Trophoblast cell (in vitro differentiated cells and primary cell): ENCODE measurements around the gene KLHL26.

Experiments
- DNase-seq, 2 donors: peaks; one replicate each; pipeline ENCODE4 v3.0.0-alpha.2; 2016
- H2AFZ ChIP-seq: 2 replicates; pipeline ENCODE4 v1.6.1; 2013; ENCODE audit warnings: low read length, moderate library complexity, mild to moderate bottlenecking; ENCODE audit not compliant: insufficient read depth, poor library complexity
- H2AK5ac ChIP-seq: 2 replicates; pipeline ENCODE4 v1.6.1; 2013; ENCODE audit warnings: mild to moderate bottlenecking, low read length
- H2BK120ac ChIP-seq: 2 replicates; pipeline ENCODE4 v1.6.1; 2013; ENCODE audit warnings: low read length, mild to moderate bottlenecking, moderate library complexity; ENCODE audit not compliant: insufficient read depth, poor library complexity
- H2BK12ac ChIP-seq: 2 replicates; pipeline ENCODE4 v1.6.1; 2013; ENCODE audit warnings: mild to moderate bottlenecking, low read length, moderate library complexity
- H2BK5ac ChIP-seq: 2 replicates; pipeline ENCODE4 v1.6.1; 2013; ENCODE audit warnings: low read length, low read depth, moderate library complexity, mild to moderate bottlenecking; ENCODE audit not compliant: poor library complexity
- H3K14ac ChIP-seq: 2 replicates; pipeline ENCODE4 v1.6.1; 2013; ENCODE audit warnings: mild to moderate bottlenecking, low read length
- H3K18ac ChIP-seq: 2 replicates; pipeline ENCODE4 v1.6.1; 2013; ENCODE audit warnings: mild to moderate bottlenecking, low read length
- H3K23ac ChIP-seq: 2 replicates; pipeline ENCODE4 v1.6.1; 2013; ENCODE audit warnings: low read length
- H3K27ac ChIP-seq: 2 replicates; pipeline ENCODE4 v1.5.1; 2013; ENCODE audit warnings: low read depth, mild to moderate bottlenecking, inconsistent platforms, low read length, moderate library complexity
- H3K27me3 ChIP-seq: 2 replicates; pipeline ENCODE4 v1.6.1; 2013; ENCODE audit warnings: inconsistent platforms, mild to moderate bottlenecking, low read length, moderate library complexity; ENCODE audit not compliant: insufficient read depth
- H3K36me3 ChIP-seq, 2 experiments: 1 replicate in 1 of 2; 2 replicates in 1 of 2; pipeline ENCODE4 v1.6.1; 2013; ENCODE audit warnings: low read length in 2 of 2, mild to moderate bottlenecking in 2 of 2, moderate library complexity in 1 of 2; ENCODE audit not compliant: insufficient read depth in 2 of 2, control insufficient read depth in 1 of 2
- H3K4ac ChIP-seq: 2 replicates; pipeline ENCODE4 v1.6.1; 2013; ENCODE audit warnings: low read depth, mild to moderate bottlenecking, low read length, moderate library complexity
- H3K4me1 ChIP-seq, 2 experiments: 1 replicate in 1 of 2; 2 replicates in 1 of 2; pipeline ENCODE4 v1.6.1; 2013; ENCODE audit warnings: low read length in 2 of 2, mild to moderate bottlenecking in 2 of 2, moderate library complexity in 1 of 2; ENCODE audit not compliant: insufficient read depth in 2 of 2, control insufficient read depth in 1 of 2
- H3K4me2 ChIP-seq: 2 replicates; pipeline ENCODE4 v1.6.1; 2013; ENCODE audit warnings: inconsistent platforms, mild to moderate bottlenecking, low read length, moderate library complexity
- H3K4me3 ChIP-seq: 2 replicates; pipeline ENCODE4 v1.5.1; 2013; ENCODE audit warnings: mild to moderate bottlenecking, low read depth, low read length, inconsistent platforms
- H3K79me1 ChIP-seq: one replicate; pipeline ENCODE4 v1.6.1; 2013; ENCODE audit warnings: low read length
- H3K79me2 ChIP-seq: 2 replicates; pipeline ENCODE4 v1.6.1; 2013; ENCODE audit warnings: low read length, mild to moderate bottlenecking; ENCODE audit not compliant: control insufficient read depth, insufficient read depth, poor library complexity
- H3K9ac ChIP-seq: 2 replicates; pipeline ENCODE4 v1.6.1; 2013; ENCODE audit warnings: mild to moderate bottlenecking, low read length
- H3K9me3 ChIP-seq: 2 replicates; pipeline ENCODE4 v1.6.1; 2013; ENCODE audit warnings: low read depth, mild to moderate bottlenecking, control low read depth, inconsistent platforms, low read length; ENCODE audit not compliant: insufficient read depth
- H4K12ac ChIP-seq: 2 replicates; pipeline ENCODE4 v1.6.1; 2013; ENCODE audit warnings: low read depth, mild to moderate bottlenecking, low read length, moderate library complexity
- H4K8ac ChIP-seq: 2 replicates; pipeline ENCODE4 v1.6.1; 2013; ENCODE audit warnings: low read depth, mild to moderate bottlenecking, low read length, moderate library complexity
- H4K91ac ChIP-seq: one replicate; pipeline ENCODE4 v1.6.1; 2013; ENCODE audit warnings: low read depth, mild to moderate bottlenecking, low read length, moderate library complexity
- WGBS: extraction: QIAGEN DNeasy Blood & Tissue Kit; methylation state at CpG from one replicate; pipeline ENCODE4 v1.1.7; 2013; ENCODE audit warnings: missing lambda C conversion rate; ENCODE audit not compliant: insufficient read length, insufficient coverage; ENCODE audit errors: extremely low coverage; 5-methylcytosine and 5-hydroxymethylcytosine counted together

KLHL26 gene

DNA sequence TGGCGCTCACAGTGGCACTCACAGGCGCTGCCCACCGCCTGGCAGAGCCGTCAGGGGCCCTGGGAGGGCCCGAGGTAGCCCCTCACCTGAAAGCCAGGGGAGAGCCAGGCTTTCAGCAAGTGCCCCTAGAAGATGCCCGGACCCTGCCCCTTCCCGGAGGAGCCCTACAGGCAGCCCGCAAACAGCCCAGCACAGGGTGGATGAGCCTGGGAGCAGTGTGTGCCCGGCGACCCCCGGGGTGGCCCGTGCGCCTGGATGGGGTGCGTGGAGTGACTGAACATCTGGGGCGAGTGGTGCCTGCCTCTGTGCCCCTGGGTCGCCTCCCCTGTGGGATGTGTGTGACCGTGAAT is 31.7 kb upstream of the KLHL26 start:
- no peak overlapping the region for H2BK12ac ChIP-seq
- no peaks in the 10 kb centered on the region for H3K9me3 ChIP-seq
- H3K79me1 ChIP-seq: no peaks in the 10 kb centered on the region
- peaks cover 69% of the 10 kb centered on the region for H3K27me3 ChIP-seq
- H3K18ac ChIP-seq: no peak overlapping the region
- no peak overlapping the region for H2AK5ac ChIP-seq
- no peak overlapping the region for H4K8ac ChIP-seq
- H3K23ac ChIP-seq: no peak overlapping the region
- no peak for DNase-seq
- H3K9ac ChIP-seq: no peak overlapping the region
- no peak overlapping the region for H3K4me2 ChIP-seq
- H2BK5ac ChIP-seq: no peak overlapping the region
- H3K14ac ChIP-seq: no peak overlapping the region
- H3K4me3 ChIP-seq: no peak overlapping the region
- H2AFZ ChIP-seq: no peak overlapping the region
- peaks cover 1 to 5% of the 10 kb centered on the region in 2 experiments for H3K4me1 ChIP-seq
- no peaks in the 10 kb centered on the region for H3K79me2 ChIP-seq
- H4K91ac ChIP-seq: no peak overlapping the region
- WGBS: no CpG with 5 or more reads among the region's 17 CpGs
- H3K4ac ChIP-seq: no peak overlapping the region
- H3K27ac ChIP-seq: no peak overlapping the region
- no peak overlapping the region for H2BK120ac ChIP-seq
- H3K36me3 ChIP-seq: no peaks in the 10 kb centered on the region
- no peak overlapping the region for H4K12ac ChIP-seq

DNA sequence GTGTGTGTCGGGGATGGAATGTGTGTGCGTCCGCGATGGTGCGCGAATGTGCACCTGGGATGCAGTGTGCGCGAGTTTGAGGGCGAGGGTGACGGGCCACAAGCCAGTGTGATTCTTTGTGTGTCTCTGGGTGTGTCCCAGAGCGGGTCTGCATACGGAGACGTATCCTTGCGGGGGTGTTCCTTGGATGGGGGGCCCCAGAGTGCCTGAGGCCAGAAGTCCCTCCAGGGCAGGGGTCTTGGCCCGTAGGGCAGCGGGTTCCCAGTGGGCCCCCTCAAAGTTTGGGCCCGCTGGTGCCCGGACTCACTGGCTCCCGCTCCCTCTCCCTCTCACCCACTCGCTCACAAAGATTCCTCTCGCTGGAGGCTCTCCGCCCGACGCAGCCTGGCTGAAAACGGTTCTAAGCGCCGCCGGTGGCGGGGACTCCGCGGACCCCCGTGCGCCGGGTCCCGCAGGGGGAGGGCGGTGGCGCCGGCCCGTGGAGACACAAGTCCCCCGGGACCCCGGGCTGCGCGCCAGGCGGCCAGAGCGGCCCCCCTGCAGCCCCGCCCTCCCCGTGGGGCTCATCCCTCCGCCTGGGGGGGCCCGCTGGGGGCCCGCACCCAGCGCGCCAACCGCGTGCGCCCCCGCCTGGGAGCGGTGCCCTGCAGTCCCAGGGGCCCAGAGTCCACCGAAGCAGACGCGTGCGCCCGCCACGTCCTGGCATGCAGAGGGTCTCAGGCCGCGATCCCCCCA is 31.1 kb upstream of the KLHL26 start:
- peaks cover 73% of the 10 kb centered on the region for H3K27me3 ChIP-seq
- DNase-seq: no peak
- no peak overlapping the region for H2AFZ ChIP-seq
- H2BK120ac ChIP-seq: no peak overlapping the region
- no peak overlapping the region for H3K14ac ChIP-seq
- H4K12ac ChIP-seq: no peak overlapping the region
- no peak overlapping the region for H4K91ac ChIP-seq
- no CpG with 5 or more reads among the region's 65 CpGs for WGBS
- no peaks in the 10 kb centered on the region for H3K79me2 ChIP-seq
- H2BK5ac ChIP-seq: no peak overlapping the region
- no peaks in the 10 kb centered on the region for H3K9me3 ChIP-seq
- H3K4me3 ChIP-seq: no peak overlapping the region
- H3K23ac ChIP-seq: no peak overlapping the region
- H2BK12ac ChIP-seq: no peak overlapping the region
- H2AK5ac ChIP-seq: no peak overlapping the region
- no peaks in the 10 kb centered on the region for H3K36me3 ChIP-seq
- H3K18ac ChIP-seq: no peak overlapping the region
- peaks cover 3% of the 10 kb centered on the region for H3K79me1 ChIP-seq
- no peak overlapping the region for H4K8ac ChIP-seq
- H3K4me1 ChIP-seq: peaks cover 5 to 9% of the 10 kb centered on the region in 2 experiments
- H3K9ac ChIP-seq: no peak overlapping the region
- H3K27ac ChIP-seq: no peak overlapping the region
- H3K4me2 ChIP-seq: no peak overlapping the region
- H3K4ac ChIP-seq: no peak overlapping the region

DNA sequence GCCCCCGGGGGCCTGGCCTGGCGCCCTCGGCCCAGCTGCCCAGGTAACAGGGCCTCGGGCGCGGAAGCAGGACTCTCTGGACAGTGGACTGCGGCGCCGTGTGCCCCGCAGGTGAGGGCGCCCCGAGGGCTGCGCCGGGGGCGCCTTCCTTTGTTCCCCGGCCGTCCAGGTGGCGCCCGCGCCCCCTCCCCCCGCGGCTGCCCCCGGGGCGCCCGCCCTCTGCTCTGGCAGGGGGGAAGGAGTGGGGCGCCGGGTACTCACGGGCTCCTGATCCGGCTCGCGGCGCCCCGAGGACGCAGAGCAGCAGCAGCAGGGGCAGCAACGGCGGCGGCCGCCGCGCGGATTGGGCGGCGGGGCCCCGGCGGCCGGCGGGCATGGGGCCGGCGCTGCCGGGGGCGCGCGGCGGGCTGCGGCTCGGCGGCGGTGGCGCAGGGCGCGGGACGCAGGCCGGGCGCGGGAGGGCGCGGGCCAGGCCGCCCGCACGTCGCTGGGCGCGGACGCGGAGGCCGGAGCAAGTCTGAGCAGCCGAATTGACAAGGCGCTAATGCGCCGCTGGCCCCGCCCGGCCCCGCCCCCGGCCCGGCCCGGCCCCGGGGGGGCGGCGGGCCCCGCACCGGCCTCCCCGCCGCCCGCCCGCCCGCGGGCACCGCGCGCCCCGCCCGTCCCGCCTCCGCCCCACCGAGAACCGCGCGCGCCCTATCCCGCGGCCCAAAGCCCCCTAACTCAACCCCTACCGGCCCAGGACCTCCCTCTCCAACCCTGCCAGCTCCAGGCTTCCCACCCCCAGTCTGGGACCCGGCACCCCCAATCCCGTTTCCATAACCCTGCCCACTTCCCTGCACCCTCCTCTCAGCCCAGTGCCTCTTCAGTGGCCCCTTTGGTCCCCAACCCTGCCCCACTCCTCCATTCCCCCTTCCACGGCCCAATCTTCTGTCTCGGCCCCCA is 30.3 kb upstream of the KLHL26 start, which contains the start of gene CRLF1:
Gene CRLF1, minus strand, starts transcription at position 519 of the 945 bp plus-strand sequence. Its CDS starts 143 bp downstream, at position 376.
- Histone ChIP-seq H2BK5ac (no peak within 1 kb of the TSS), H3K4me1 (peaks cover 12 to 15% of the 10 kb centered on the region in 2 experiments), H4K12ac (no peak within 1 kb of the TSS), H3K4me2 (peak within 1 kb of the TSS; percentile 36), H3K4me3 (no peak within 1 kb of the TSS), H2BK12ac (no peak within 1 kb of the TSS), H3K14ac (no peak within 1 kb of the TSS), H3K27me3 (peaks cover 79% of the 10 kb centered on the region), H2AK5ac (no peak within 1 kb of the TSS), H4K91ac (no peak within 1 kb of the TSS), H3K79me1 (peaks cover 3% of the 10 kb centered on the region), H3K9ac (no peak within 1 kb of the TSS), H3K4ac (no peak within 1 kb of the TSS), H4K8ac (no peak within 1 kb of the TSS), H3K36me3 (no peaks in the 10 kb centered on the region), H2BK120ac (no peak within 1 kb of the TSS), H3K27ac (no peak within 1 kb of the TSS), H3K23ac (no peak within 1 kb of the TSS), H3K79me2 (no peaks in the 10 kb centered on the region), H2AFZ (no peak within 1 kb of the TSS), H3K9me3 (no peaks in the 10 kb centered on the region), H3K18ac (no peak within 1 kb of the TSS)
- WGBS: no CpG with 5 or more reads among the region's 116 CpGs
- no peak for DNase-seq

DNA sequence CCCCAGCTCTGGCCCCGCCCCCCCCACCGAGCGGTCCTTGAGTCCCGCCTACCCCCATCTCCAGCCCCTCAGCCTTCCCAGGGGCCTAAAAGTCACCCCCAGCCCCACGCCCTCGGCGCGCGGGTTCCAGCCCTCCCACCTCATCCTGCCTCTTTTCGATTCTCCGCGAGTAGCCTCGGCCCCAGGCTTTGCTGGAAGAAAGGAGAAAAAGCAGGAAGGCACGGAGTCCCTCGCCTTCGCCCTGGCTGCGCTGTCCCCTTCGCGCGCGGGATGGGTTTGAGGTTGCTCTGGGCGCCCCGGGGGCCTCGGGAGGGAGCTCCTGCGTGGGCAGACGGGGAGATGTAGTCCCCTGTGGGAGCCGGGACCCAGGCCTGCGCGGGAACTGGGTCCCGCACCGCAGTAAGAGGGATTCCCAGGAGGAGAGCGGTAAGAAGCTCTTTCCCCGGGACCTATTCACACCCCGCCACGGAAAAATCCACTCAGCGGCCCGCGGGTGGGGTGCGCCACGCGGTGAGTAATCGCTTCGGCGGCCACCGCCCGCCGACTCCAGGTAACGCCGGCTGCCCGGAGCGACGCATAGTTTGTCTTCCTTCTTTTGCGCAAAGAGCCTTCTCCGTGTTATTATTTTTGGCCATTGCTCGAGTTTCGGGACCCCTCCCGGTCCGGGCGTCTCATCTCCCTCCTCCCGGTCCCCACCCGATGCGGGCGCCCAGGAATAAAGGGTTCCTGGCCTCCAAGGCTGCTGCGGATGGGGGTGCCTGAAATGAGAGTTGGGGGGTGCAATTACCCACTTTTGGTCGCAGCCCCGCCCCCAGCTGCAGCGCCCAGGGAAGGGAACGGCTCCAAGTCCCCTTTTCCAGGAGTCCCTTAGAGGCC is 29.4 kb upstream of the KLHL26 start:
- H3K14ac ChIP-seq: no peak overlapping the region
- no CpG with 5 or more reads among the region's 68 CpGs for WGBS
- H3K23ac ChIP-seq: no peak overlapping the region

More for the DNA sequence above, 29.4 kb upstream of the KLHL26 start:
- no peak overlapping the region for H3K18ac ChIP-seq
- H3K27ac ChIP-seq: no peak overlapping the region
- H2BK120ac ChIP-seq: no peak overlapping the region
- H4K91ac ChIP-seq: no peak overlapping the region
- H3K4me3 ChIP-seq: no peak overlapping the region
- H4K12ac ChIP-seq: no peak overlapping the region
- H3K79me2 ChIP-seq: no peaks in the 10 kb centered on the region
- DNase-seq: peak in 1 of 2 donors; percentile 32
- no peaks in the 10 kb centered on the region for H3K36me3 ChIP-seq
- no peak overlapping the region for H3K9ac ChIP-seq
- peaks cover 88% of the 10 kb centered on the region for H3K27me3 ChIP-seq
- H3K4ac ChIP-seq: no peak overlapping the region
- H3K4me2 ChIP-seq: no peak overlapping the region
- H3K4me1 ChIP-seq: peaks cover 15% of the 10 kb centered on the region in 2 experiments
- H3K9me3 ChIP-seq: no peaks in the 10 kb centered on the region
- no peak overlapping the region for H2BK5ac ChIP-seq
- no peak overlapping the region for H2AK5ac ChIP-seq
- peaks cover 3% of the 10 kb centered on the region for H3K79me1 ChIP-seq
- no peak overlapping the region for H2BK12ac ChIP-seq
- no peak overlapping the region for H4K8ac ChIP-seq
- no peak overlapping the region for H2AFZ ChIP-seq
